ENCODE data around the gene PYGO1.
"Not testable (repeated sequence)": the region's sequence is repeated elsewhere in the genome, so short reads cannot be mapped to it uniquely, and the experiment has no call there.

Gene PYGO1

GRCh38 chr15:55522742-55523450, 65.2 kb downstream of the PYGO1 start:
- Histone ChIP-seq H3K9ac (ENCODE audit: low read length) (no peak overlapping the region), H3K27ac (ENCODE audit: low read length) (no peak overlapping the region), H3K9me3 (ENCODE audit: control insufficient read depth, low read depth, low read length) (no peaks in the 10 kb centered on the region), H3K4me3 (ENCODE audit: low read length) (no peak overlapping the region), H3K36me3 (ENCODE audit: control insufficient read depth, low read depth, low read length) (no peaks in the 10 kb centered on the region), H3K27me3 (ENCODE audit: control insufficient read depth, insufficient read depth, low read length) (peaks cover 9% of the 10 kb centered on the region), H3K4me1 (ENCODE audit: control insufficient read depth, low read depth, low read length) (no peaks in the 10 kb centered on the region)

- Histone ChIP-seq H3K4me1 (ENCODE audit: control insufficient read depth, low read depth, low read length) (no peaks in the 10 kb centered on the region), H3K9ac (ENCODE audit: low read length) (no peak overlapping the region), H3K4me3 (ENCODE audit: low read length) (no peak overlapping the region), H3K9me3 (ENCODE audit: control insufficient read depth, low read depth, low read length) (no peaks in the 10 kb centered on the region), H3K27ac (ENCODE audit: low read length) (no peak overlapping the region), H3K36me3 (ENCODE audit: control insufficient read depth, low read depth, low read length) (no peaks in the 10 kb centered on the region), H3K27me3 (ENCODE audit: control insufficient read depth, insufficient read depth, low read length) (no peaks in the 10 kb centered on the region)
Observed at GRCh38 chr15:55518641-55519040, 69.5 kb downstream of the PYGO1 start.

GRCh38 chr15:55518009-55518408, 70.1 kb downstream of the PYGO1 start:
- Histone ChIP-seq H3K9ac (ENCODE audit: low read length) (no peak overlapping the region), H3K4me1 (ENCODE audit: control insufficient read depth, low read depth, low read length) (no peaks in the 10 kb centered on the region), H3K4me3 (ENCODE audit: low read length) (no peak overlapping the region), H3K9me3 (ENCODE audit: control insufficient read depth, low read depth, low read length) (no peaks in the 10 kb centered on the region), H3K27me3 (ENCODE audit: control insufficient read depth, insufficient read depth, low read length) (no peaks in the 10 kb centered on the region), H3K27ac (ENCODE audit: low read length) (no peak overlapping the region), H3K36me3 (ENCODE audit: control insufficient read depth, low read depth, low read length) (no peaks in the 10 kb centered on the region)

GRCh38 chr15:55515991-55516776, 72.0 kb downstream of the PYGO1 start:
- Histone ChIP-seq H3K36me3 (ENCODE audit: control insufficient read depth, low read depth, low read length) (no peaks in the 10 kb centered on the region), H3K9me3 (ENCODE audit: control insufficient read depth, low read depth, low read length) (no peaks in the 10 kb centered on the region), H3K9ac (ENCODE audit: low read length) (no peak overlapping the region), H3K27ac (ENCODE audit: low read length) (no peak overlapping the region), H3K4me3 (ENCODE audit: low read length) (no peak overlapping the region), H3K27me3 (ENCODE audit: control insufficient read depth, insufficient read depth, low read length) (no peaks in the 10 kb centered on the region), H3K4me1 (ENCODE audit: control insufficient read depth, low read depth, low read length) (no peaks in the 10 kb centered on the region)

GRCh38 chr15:55515491-55515890, 72.7 kb downstream of the PYGO1 start:
- Histone ChIP-seq H3K27me3 (ENCODE audit: control insufficient read depth, insufficient read depth, low read length) (no peaks in the 10 kb centered on the region), H3K36me3 (ENCODE audit: control insufficient read depth, low read depth, low read length) (no peaks in the 10 kb centered on the region), H3K27ac (ENCODE audit: low read length) (no peak overlapping the region), H3K9ac (ENCODE audit: low read length) (no peak overlapping the region), H3K4me3 (ENCODE audit: low read length) (no peak overlapping the region), H3K9me3 (ENCODE audit: control insufficient read depth, low read depth, low read length) (no peaks in the 10 kb centered on the region), H3K4me1 (ENCODE audit: control insufficient read depth, low read depth, low read length) (no peaks in the 10 kb centered on the region)

GRCh38 chr15:55514414-55514850, 73.7 kb downstream of the PYGO1 start:
- Histone ChIP-seq H3K4me3 (ENCODE audit: low read length) (no peak overlapping the region), H3K36me3 (ENCODE audit: control insufficient read depth, low read depth, low read length) (no peaks in the 10 kb centered on the region), H3K9me3 (ENCODE audit: control insufficient read depth, low read depth, low read length) (no peaks in the 10 kb centered on the region), H3K4me1 (ENCODE audit: control insufficient read depth, low read depth, low read length) (no peaks in the 10 kb centered on the region), H3K27me3 (ENCODE audit: control insufficient read depth, insufficient read depth, low read length) (no peaks in the 10 kb centered on the region), H3K9ac (ENCODE audit: low read length) (no peak overlapping the region), H3K27ac (ENCODE audit: low read length) (no peak overlapping the region)

GRCh38 chr15:55513621-55514413, 74.3 kb downstream of the PYGO1 start:
- not testable (repeated sequence) for H3K36me3 ChIP-seq (ENCODE audit: control insufficient read depth, low read depth, low read length); H3K4me3 ChIP-seq (ENCODE audit: low read length); H3K27ac ChIP-seq (ENCODE audit: low read length); H3K4me1 ChIP-seq (ENCODE audit: control insufficient read depth, low read depth, low read length); H3K27me3 ChIP-seq (ENCODE audit: control insufficient read depth, insufficient read depth, low read length); H3K9me3 ChIP-seq (ENCODE audit: control insufficient read depth, low read depth, low read length); H3K9ac ChIP-seq (ENCODE audit: low read length)

GRCh38 chr15:55513152-55513551, 75.0 kb downstream of the PYGO1 start:
- Histone ChIP-seq H3K27me3 (ENCODE audit: control insufficient read depth, insufficient read depth, low read length) (no peaks in the 10 kb centered on the region), H3K4me3 (ENCODE audit: low read length) (no peak overlapping the region), H3K9ac (ENCODE audit: low read length) (no peak overlapping the region), H3K9me3 (ENCODE audit: control insufficient read depth, low read depth, low read length) (no peaks in the 10 kb centered on the region), H3K4me1 (ENCODE audit: control insufficient read depth, low read depth, low read length) (no peaks in the 10 kb centered on the region), H3K27ac (ENCODE audit: low read length) (no peak overlapping the region), H3K36me3 (ENCODE audit: control insufficient read depth, low read depth, low read length) (no peaks in the 10 kb centered on the region)

GRCh38 chr15:55507567-55507966, 80.6 kb downstream of the PYGO1 start:
- no peaks in the 10 kb centered on the region for H3K27me3 ChIP-seq (ENCODE audit: control insufficient read depth, insufficient read depth, low read length)
- H3K27ac ChIP-seq (ENCODE audit: low read length), result no peak overlapping the region
- no peaks in the 10 kb centered on the region for H3K4me1 ChIP-seq (ENCODE audit: control insufficient read depth, low read depth, low read length)
- H3K4me3 ChIP-seq (ENCODE audit: low read length), result no peak overlapping the region
- no peaks in the 10 kb centered on the region for H3K36me3 ChIP-seq (ENCODE audit: control insufficient read depth, low read depth, low read length)
- H3K9me3 ChIP-seq (ENCODE audit: control insufficient read depth, low read depth, low read length), result no peaks in the 10 kb centered on the region
- no peak overlapping the region for H3K9ac ChIP-seq (ENCODE audit: low read length)

GRCh38 chr15:55505407-55505806, 82.7 kb downstream of the PYGO1 start:
- H3K27ac ChIP-seq (ENCODE audit: low read length); H3K36me3 ChIP-seq (ENCODE audit: control insufficient read depth, low read depth, low read length); H3K9me3 ChIP-seq (ENCODE audit: control insufficient read depth, low read depth, low read length); H3K4me1 ChIP-seq (ENCODE audit: control insufficient read depth, low read depth, low read length); H3K9ac ChIP-seq (ENCODE audit: low read length); H3K27me3 ChIP-seq (ENCODE audit: control insufficient read depth, insufficient read depth, low read length); H3K4me3 ChIP-seq (ENCODE audit: low read length): not testable (repeated sequence)

- H3K27ac ChIP-seq (ENCODE audit: low read length), result no peak overlapping the region
- no peak overlapping the region for H3K9ac ChIP-seq (ENCODE audit: low read length)
- H3K4me1 ChIP-seq (ENCODE audit: control insufficient read depth, low read depth, low read length), result peaks cover 3% of the 10 kb centered on the region
- H3K4me3 ChIP-seq (ENCODE audit: low read length), result no peak overlapping the region
- H3K27me3 ChIP-seq (ENCODE audit: control insufficient read depth, insufficient read depth, low read length), result no peaks in the 10 kb centered on the region
- no peaks in the 10 kb centered on the region for H3K9me3 ChIP-seq (ENCODE audit: control insufficient read depth, low read depth, low read length)
- H3K36me3 ChIP-seq (ENCODE audit: control insufficient read depth, low read depth, low read length), result no peaks in the 10 kb centered on the region
Observed at GRCh38 chr15:55499151-55499550, 89.0 kb downstream of the PYGO1 start.
